GM12873 (cell line): ENCODE measurements around the gene KRT17.

Experiments
- CTCF ChIP-seq: IDR thresholded peaks from 2 replicates; pipeline ENCODE4 v1.5.1; 2012; ENCODE audit warnings: low read depth, mild to moderate bottlenecking, moderate library complexity, low read length, control low read depth; ENCODE audit not compliant: insufficient read depth; ENCODE audit errors: missing control alignments

KRT17 gene

GRCh38 chr17:41593306-41593981 is 30.9 kb downstream of the KRT17 start:
- TF ChIP-seq CTCF: no peak

- TF ChIP-seq CTCF: no peak
Observed at GRCh38 chr17:41592601-41593305, 31.6 kb downstream of the KRT17 start.

- TF ChIP-seq CTCF: no peak
Observed at GRCh38 chr17:41589301-41589700, 35.1 kb downstream of the KRT17 start.

GRCh38 chr17:41588126-41588810 is 36.1 kb downstream of the KRT17 start:
- TF ChIP-seq CTCF: no peak

GRCh38 chr17:41586863-41587495 is 37.4 kb downstream of the KRT17 start, which contains the start of gene KRT14:
Gene KRT14, minus strand, starts transcription at chr17:41586895. Its CDS starts 61 bp downstream, at chr17:41586834.
- TF ChIP-seq CTCF: no peak

- TF ChIP-seq CTCF: no peak
Observed at GRCh38 chr17:41585301-41586056, 38.9 kb downstream of the KRT17 start.
